Activated CD8-positive, alpha-beta T cell treated with anti-CD3 and anti-CD28 coated beads, Interleukin-2, amount 10 ng/mL, durations not matched to agents 7 days and 5 days (primary cell): ENCODE measurements around the gene SPECC1. TPM values are rescaled to one million over a fixed set of nuclear protein-coding genes. Genes with fewer than 3 reads are reported as not detected.
"Not testable (repeated sequence)": the region's sequence is repeated elsewhere in the genome, so short reads cannot be mapped to it uniquely, and the experiment has no call there.

Source experiments
- ATAC-seq: fragments of 150-1000 bp; cut with Tn5 transposase; one replicate; pipeline ENCODE4 v1.10.0; 2021; ENCODE audit warnings: moderate library complexity
- CTCF ChIA-PET: fragments of 350-600 bp; sonication (Branson Sonifier 250); formaldehyde crosslinking; loops from one replicate; lab custom pipeline; 2021; ENCODE audit warnings: antibody characterized with exemption; lab: Charles Lee
- POLR2A ChIA-PET: fragments of 350-600 bp; sonication (Branson Sonifier 250); formaldehyde crosslinking; loops from one replicate; lab custom pipeline; 2021; ENCODE audit warnings: antibody characterized with exemption; lab: Charles Lee
- DNase-seq: peaks from one replicate; pipeline ENCODE4 v3.0.0-alpha.2; 2020
- H3K27ac Mint-ChIP-seq: one replicate; pipeline ENCODE4 v1.8.0; 2021; ENCODE audit warnings: mild to moderate bottlenecking, mixed read lengths
- H3K27me3 Mint-ChIP-seq: one replicate; pipeline ENCODE4 v1.8.0; 2021; ENCODE audit warnings: low read depth, mixed read lengths
- H3K36me3 Mint-ChIP-seq: one replicate; pipeline ENCODE4 v1.8.0; 2021; ENCODE audit warnings: low read depth, mixed read lengths
- H3K4me1 Mint-ChIP-seq: one replicate; pipeline ENCODE4 v1.8.0; 2021; ENCODE audit warnings: low read depth, mixed read lengths
- H3K4me3 Mint-ChIP-seq: one replicate; pipeline ENCODE4 v1.8.0; 2021; ENCODE audit warnings: mild to moderate bottlenecking, mixed read lengths
- H3K9me3 Mint-ChIP-seq: one replicate; pipeline ENCODE4 v1.8.0; 2022; ENCODE audit warnings: mixed read lengths; ENCODE audit not compliant: insufficient read depth
- total RNA-seq, 2 experiments: library from RNA; stranded (reverse); gene quantifications; one replicate each; pipeline ENCODE4 v1.2.3, GENCODE V29; 2021

The SPECC1 gene
- total RNA-seq, 2 experiments from 2014 or later, result 4.2 to 5.3 TPM

GRCh38 chr17:20149251-20149650 lies 140.1 kb downstream of the SPECC1 start:
- no peak overlapping the region for H3K27ac Mint-ChIP-seq
- no peaks in the 10 kb centered on the region for H3K36me3 Mint-ChIP-seq
- CTCF ChIA-PET, result interaction anchor here (1.5 kb wide), 2 partner anchors 11 to 156 kb away, joined by 3 to 4 read pairs; no protein-coding TSS in a partner anchor
- DNase-seq (no peak), ATAC-seq (no peak)
- H3K27me3 Mint-ChIP-seq, result no peaks in the 10 kb centered on the region
- no peaks in the 10 kb centered on the region for H3K4me1 Mint-ChIP-seq
- no peaks in the 10 kb centered on the region for H3K9me3 Mint-ChIP-seq
- POLR2A ChIA-PET, result no interaction called here
- no peak overlapping the region for H3K4me3 Mint-ChIP-seq

- H3K9me3 Mint-ChIP-seq, result no peaks in the 10 kb centered on the region
- CTCF ChIA-PET, result interaction anchor here (1.0 kb wide), 1 partner anchor 29 kb away, joined by 3 read pairs; no protein-coding TSS in a partner anchor
- DNase-seq, result no peak
- no peak overlapping the region for H3K27ac Mint-ChIP-seq
- H3K27me3 Mint-ChIP-seq, result no peaks in the 10 kb centered on the region
- POLR2A ChIA-PET, result no interaction called here
- H3K4me3 Mint-ChIP-seq, result no peak overlapping the region
- H3K36me3 Mint-ChIP-seq, result no peaks in the 10 kb centered on the region
- no peak for ATAC-seq
- no peaks in the 10 kb centered on the region for H3K4me1 Mint-ChIP-seq
Observed at GRCh38 chr17:20151174-20151573, 142.0 kb downstream of the SPECC1 start.

- peaks cover 9% of the 10 kb centered on the region for H3K27me3 Mint-ChIP-seq
- no peak overlapping the region for H3K4me3 Mint-ChIP-seq
- DNase-seq (no peak), ATAC-seq (no peak)
- H3K36me3 Mint-ChIP-seq, result no peaks in the 10 kb centered on the region
- peaks cover 4% of the 10 kb centered on the region for H3K4me1 Mint-ChIP-seq
- H3K27ac Mint-ChIP-seq, result no peak overlapping the region
- H3K9me3 Mint-ChIP-seq, result no peaks in the 10 kb centered on the region
- ChIA-PET CTCF (no interaction called here), POLR2A (no interaction called here)
Observed at GRCh38 chr17:20153231-20153630, 144.1 kb downstream of the SPECC1 start.

GRCh38 chr17:20154286-20155000 lies 145.3 kb downstream of the SPECC1 start:
- CTCF ChIA-PET, result no interaction called here
- no peak overlapping the region for H3K27ac Mint-ChIP-seq
- DNase-seq, result no peak
- no peaks in the 10 kb centered on the region for H3K36me3 Mint-ChIP-seq
- H3K27me3 Mint-ChIP-seq, result peaks cover 13% of the 10 kb centered on the region
- peaks cover 4% of the 10 kb centered on the region for H3K4me1 Mint-ChIP-seq
- POLR2A ChIA-PET, result no interaction called here
- no peaks in the 10 kb centered on the region for H3K9me3 Mint-ChIP-seq
- ATAC-seq, result no peak
- no peak overlapping the region for H3K4me3 Mint-ChIP-seq

GRCh38 chr17:20155258-20156195 lies 146.4 kb downstream of the SPECC1 start:
- H3K9me3 Mint-ChIP-seq, result no peaks in the 10 kb centered on the region
- peaks cover 4% of the 10 kb centered on the region for H3K4me1 Mint-ChIP-seq
- ChIA-PET CTCF (no interaction called here), POLR2A (interaction anchor here (0.7 kb wide), 1 partner anchor 50 kb away, joined by 3 read pairs; no protein-coding TSS in a partner anchor)
- peak; percentile 99 for ATAC-seq
- H3K27me3 Mint-ChIP-seq, result peaks cover 18% of the 10 kb centered on the region
- H3K27ac Mint-ChIP-seq, result peak overlapping the region; percentile 59
- DNase-seq, result peak; percentile 98
- no peak overlapping the region for H3K4me3 Mint-ChIP-seq
- H3K36me3 Mint-ChIP-seq, result no peaks in the 10 kb centered on the region

GRCh38 chr17:20156196-20157000 lies 147.2 kb downstream of the SPECC1 start:
- POLR2A ChIA-PET, result no interaction called here
- peak; percentile 28 for DNase-seq
- no peaks in the 10 kb centered on the region for H3K9me3 Mint-ChIP-seq

GRCh38 chr17:20157001-20157310 lies 147.8 kb downstream of the SPECC1 start:
- H3K4me3 Mint-ChIP-seq, result peak overlapping the region; percentile 75
- no peak overlapping the region for H3K27ac Mint-ChIP-seq
- ChIA-PET POLR2A (no interaction called here), CTCF (no interaction called here)
- H3K9me3 Mint-ChIP-seq, result no peaks in the 10 kb centered on the region
- no peaks in the 10 kb centered on the region for H3K36me3 Mint-ChIP-seq
- DNase-seq (no peak), ATAC-seq (no peak)
- H3K27me3 Mint-ChIP-seq, result peaks cover 20% of the 10 kb centered on the region
- peaks cover 4% of the 10 kb centered on the region for H3K4me1 Mint-ChIP-seq

More at GRCh38 chr17:20156196-20157000, 147.2 kb downstream of the SPECC1 start:
- Mint-ChIP-seq H3K4me3 (peak overlapping the region; percentile 75), H3K4me1 (peaks cover 4% of the 10 kb centered on the region), H3K27ac (no peak overlapping the region), H3K27me3 (peaks cover 20% of the 10 kb centered on the region), H3K36me3 (no peaks in the 10 kb centered on the region)
- CTCF ChIA-PET, result no interaction called here
- ATAC-seq, result peak; percentile 28

GRCh38 chr17:20158580-20158979 lies 149.4 kb downstream of the SPECC1 start:
- ChIA-PET CTCF (interaction anchor here (0.6 to 1.6 kb wide), 3 partner anchors 14 to 150 kb away, joined by 3 to 4 read pairs (median 3); no protein-coding TSS in a partner anchor), POLR2A (no interaction called here)
- Mint-ChIP-seq H3K27me3 (peaks cover 20% of the 10 kb centered on the region), H3K4me1 (peaks cover 4% of the 10 kb centered on the region), H3K4me3 (no peak overlapping the region), H3K9me3 (no peaks in the 10 kb centered on the region), H3K36me3 (no peaks in the 10 kb centered on the region), H3K27ac (no peak overlapping the region)
- ATAC-seq (no peak), DNase-seq (no peak)

- no peak for DNase-seq
- Mint-ChIP-seq H3K4me3 (no peak overlapping the region), H3K27me3 (peaks cover 20% of the 10 kb centered on the region), H3K27ac (no peak overlapping the region), H3K36me3 (no peaks in the 10 kb centered on the region), H3K4me1 (peaks cover 4% of the 10 kb centered on the region), H3K9me3 (no peaks in the 10 kb centered on the region)
- CTCF ChIA-PET, result interaction anchor here (1.6 kb wide), 1 partner anchor 68 kb away, joined by 4 read pairs; no protein-coding TSS in a partner anchor
- POLR2A ChIA-PET, result no interaction called here
- no peak for ATAC-seq
Observed at GRCh38 chr17:20159406-20160069, 150.4 kb downstream of the SPECC1 start.

GRCh38 chr17:20165516-20165915 lies 156.4 kb downstream of the SPECC1 start:
- H3K27ac Mint-ChIP-seq, H3K9me3 Mint-ChIP-seq, H3K36me3 Mint-ChIP-seq, POLR2A ChIA-PET, ATAC-seq, H3K4me1 Mint-ChIP-seq, H3K4me3 Mint-ChIP-seq, CTCF ChIA-PET, DNase-seq: not testable (repeated sequence)
- peaks cover 10% of the 10 kb centered on the region for H3K27me3 Mint-ChIP-seq

GRCh38 chr17:20170085-20170484 lies 160.9 kb downstream of the SPECC1 start:
- Mint-ChIP-seq H3K4me1 (no peaks in the 10 kb centered on the region), H3K27me3 (peaks cover 14% of the 10 kb centered on the region), H3K27ac (no peak overlapping the region), H3K4me3 (no peak overlapping the region), H3K9me3 (no peaks in the 10 kb centered on the region), H3K36me3 (no peaks in the 10 kb centered on the region)
- ATAC-seq, result no peak
- ChIA-PET CTCF (no interaction called here), POLR2A (no interaction called here)
- no peak for DNase-seq
